ENCODE data around the gene CDKAL1. TPM values are rescaled to one million over a fixed set of nuclear protein-coding genes. Genes with fewer than 3 reads are reported as not detected.

Gene CDKAL1
- total RNA-seq, 2 donors from 2014 or later: 23.5 to 26.4 TPM

- peak overlapping the region; percentile 19 for H3K27ac ChIP-seq (ENCODE audit: low read depth, low read length)
- Mint-ChIP-seq H3K4me3 (no peak overlapping the region), H3K9me3 (no peaks in the 10 kb centered on the region), H3K4me1 (peaks cover 41% of the 10 kb centered on the region), H3K27ac (no peak overlapping the region), H3K36me3 (ENCODE audit: low read depth) (no peaks in the 10 kb centered on the region), H3K27me3 (ENCODE audit: insufficient read depth) (no peaks in the 10 kb centered on the region)
- H3K27me3 ChIP-seq (ENCODE audit: control insufficient read depth, insufficient read depth, low read length, poor library complexity, severe bottlenecking): no peaks in the 10 kb centered on the region
- no peak overlapping the region for H3K9ac ChIP-seq (ENCODE audit: extremely low read depth, low read length, poor library complexity, severe bottlenecking)
- H3K36me3 ChIP-seq (ENCODE audit: control insufficient read depth, insufficient read depth, low read length): no peaks in the 10 kb centered on the region
- DNase-seq: no peak
- no peak for TF ChIP-seq CTCF (conservative IDR thresholded peaks at IDR 0.05)
- H3K4me3 ChIP-seq (ENCODE audit: low read length): no peak overlapping the region
- H3K4me1 ChIP-seq (ENCODE audit: control insufficient read depth, insufficient read depth, low read length): peaks cover 13% of the 10 kb centered on the region
- WGBS, 2 experiments (ENCODE audit: insufficient coverage in 1 of 2, insufficient read length in 1 of 2): 31% methylated on average over 1 of the region's 1 CpG; no CpG with 5 or more reads in 1 of the 2 experiments
- no peaks in the 10 kb centered on the region for H3K9me3 ChIP-seq (ENCODE audit: control insufficient read depth, low read length)
Observed at GRCh38 chr6:20866036-20866435, 331.8 kb downstream of the CDKAL1 start.

- Histone ChIP-seq H3K9me3 (ENCODE audit: control insufficient read depth, low read length) (no peaks in the 10 kb centered on the region), H3K36me3 (ENCODE audit: control insufficient read depth, insufficient read depth, low read length) (no peaks in the 10 kb centered on the region), H3K4me1 (ENCODE audit: control insufficient read depth, insufficient read depth, low read length) (peaks cover 13% of the 10 kb centered on the region), H3K27ac (ENCODE audit: low read depth, low read length) (no peak overlapping the region), H3K27me3 (ENCODE audit: control insufficient read depth, insufficient read depth, low read length, poor library complexity, severe bottlenecking) (no peaks in the 10 kb centered on the region), H3K4me3 (ENCODE audit: low read length) (no peak overlapping the region), H3K9ac (ENCODE audit: extremely low read depth, low read length, poor library complexity, severe bottlenecking) (no peak overlapping the region)
- Mint-ChIP-seq H3K27me3 (ENCODE audit: insufficient read depth) (no peaks in the 10 kb centered on the region), H3K4me1 (peaks cover 47% of the 10 kb centered on the region), H3K9me3 (no peaks in the 10 kb centered on the region), H3K27ac (no peak overlapping the region), H3K4me3 (no peak overlapping the region), H3K36me3 (ENCODE audit: low read depth) (no peaks in the 10 kb centered on the region)
- TF ChIP-seq CTCF (conservative IDR thresholded peaks at IDR 0.05): no peak
- no peak for DNase-seq
- 69 to 75% methylated on average over 5 to 7 of the region's 7 CpGs for WGBS, 2 experiments (ENCODE audit: insufficient coverage in 1 of 2, insufficient read length in 1 of 2)
Observed at GRCh38 chr6:20866935-20867703, 332.9 kb downstream of the CDKAL1 start.

GRCh38 chr6:20868397-20869096, 334.3 kb downstream of the CDKAL1 start:
- Mint-ChIP-seq H3K9me3 (no peaks in the 10 kb centered on the region), H3K4me3 (peak overlapping the region; percentile 10), H3K4me1 (peaks cover 61% of the 10 kb centered on the region), H3K27ac (peak overlapping the region; percentile 62), H3K36me3 (ENCODE audit: low read depth) (no peaks in the 10 kb centered on the region), H3K27me3 (ENCODE audit: insufficient read depth) (no peaks in the 10 kb centered on the region)
- TF ChIP-seq CTCF (conservative IDR thresholded peaks at IDR 0.05): no peak
- peak overlapping the region; percentile 85 for H3K27ac ChIP-seq (ENCODE audit: low read depth, low read length)
- no peaks in the 10 kb centered on the region for H3K36me3 ChIP-seq (ENCODE audit: control insufficient read depth, insufficient read depth, low read length)
- no peak overlapping the region for H3K9ac ChIP-seq (ENCODE audit: extremely low read depth, low read length, poor library complexity, severe bottlenecking)
- peaks cover 16% of the 10 kb centered on the region for H3K4me1 ChIP-seq (ENCODE audit: control insufficient read depth, insufficient read depth, low read length)
- DNase-seq: peak; percentile 80
- WGBS, 2 experiments (ENCODE audit: insufficient coverage in 1 of 2, insufficient read length in 1 of 2): 32 to 39% methylated on average over 4 to 9 of the region's 9 CpGs
- no peaks in the 10 kb centered on the region for H3K9me3 ChIP-seq (ENCODE audit: control insufficient read depth, low read length)
- no peaks in the 10 kb centered on the region for H3K27me3 ChIP-seq (ENCODE audit: control insufficient read depth, insufficient read depth, low read length, poor library complexity, severe bottlenecking)
- no peak overlapping the region for H3K4me3 ChIP-seq (ENCODE audit: low read length)

Measured in endodermal cell (in vitro differentiated cells).